ENCODE measurements around the gene CGB7. TPM values are rescaled to one million over a fixed set of nuclear protein-coding genes. Genes with fewer than 3 reads are reported as not detected.

Gene CGB7
- total and polyA plus RNA-seq, 2 donors (not counting 1 experiment from before 2014, with no cell fraction given) = not detected

Small RNAs within 50 kb of the gene (small RNA-seq; reads per million reads assigned to genes)
- gene MIR6798 (ENCODE audit: insufficient read length, low read depth, low replicate concordance) (not detected), gene RN7SL708P (ENCODE audit: insufficient read length, low read depth, low replicate concordance) (not detected)

Other genes starting within 250 kb of the CGB7 start
- gene BCAT2, start 246.7 kb downstream of the CGB7 start, total RNA-seq = 39.1 and 42.9 TPM in 2 replicates
- 27.4 and 36.3 TPM in 2 replicates for gene BCAT2, start 246.7 kb downstream of the CGB7 start, polyA plus RNA-seq
- 2.9 and 5.1 TPM in 2 replicates for gene HSD17B14, start 221.3 kb downstream of the CGB7 start, total RNA-seq
- gene HSD17B14, start 221.3 kb downstream of the CGB7 start, polyA plus RNA-seq = 1.8 and 2.5 TPM in 2 replicates
- 5.5 and 6.2 TPM in 2 replicates for gene PLEKHA4, start 189.1 kb downstream of the CGB7 start, total RNA-seq
- 4.3 and 6.0 TPM in 2 replicates for gene PLEKHA4, start 189.1 kb downstream of the CGB7 start, polyA plus RNA-seq
- gene PPP1R15A, start 185.3 kb downstream of the CGB7 start, total RNA-seq = 122 and 128 TPM in 2 replicates
- 1,029 and 1,214 TPM in 2 replicates for gene PPP1R15A, start 185.3 kb downstream of the CGB7 start, polyA plus RNA-seq
- not detected in 2 replicates for gene TULP2, start 159.0 kb downstream of the CGB7 start, total RNA-seq
- gene TULP2, start 159.0 kb downstream of the CGB7 start, polyA plus RNA-seq = not detected in 2 replicates
- gene NUCB1, start 157.4 kb downstream of the CGB7 start, total RNA-seq = 134 and 136 TPM in 2 replicates
- 85.9 and 118 TPM in 2 replicates for gene NUCB1, start 157.4 kb downstream of the CGB7 start, polyA plus RNA-seq
- 0.64 TPM in 1 of 2 replicates, not detected in the other for gene DHDH, start 124.0 kb downstream of the CGB7 start, total RNA-seq
- gene DHDH, start 124.0 kb downstream of the CGB7 start, polyA plus RNA-seq = 0.82 TPM in 1 of 2 replicates, not detected in the other
- gene BAX, start 102.9 kb downstream of the CGB7 start, total RNA-seq = 92.7 and 95.3 TPM in 2 replicates
- gene BAX, start 102.9 kb downstream of the CGB7 start, polyA plus RNA-seq = 109 and 114 TPM in 2 replicates
- gene FTL, start 92.4 kb downstream of the CGB7 start, total RNA-seq = 881 and 937 TPM in 2 replicates
- gene FTL, start 92.4 kb downstream of the CGB7 start, polyA plus RNA-seq = 534 and 832 TPM in 2 replicates
- gene GYS1, start 64.4 kb downstream of the CGB7 start, total RNA-seq = 62.7 and 63.0 TPM in 2 replicates
- 22.7 and 28.9 TPM in 2 replicates for gene GYS1, start 64.4 kb downstream of the CGB7 start, polyA plus RNA-seq
- gene RUVBL2, start 63.9 kb downstream of the CGB7 start, total RNA-seq = 36.1 and 44.8 TPM in 2 replicates
- gene RUVBL2, start 63.9 kb downstream of the CGB7 start, polyA plus RNA-seq = 50.7 and 57.4 TPM in 2 replicates
- gene LHB, start 40.7 kb downstream of the CGB7 start, total RNA-seq = 1.1 TPM in 1 of 2 replicates, not detected in the other
- gene LHB, start 40.7 kb downstream of the CGB7 start, polyA plus RNA-seq = 1.6 and 4.7 TPM in 2 replicates
- not detected in 2 replicates for gene CGB3, start 33.4 kb downstream of the CGB7 start, total RNA-seq
- not detected in 2 replicates for gene CGB3, start 33.4 kb downstream of the CGB7 start, polyA plus RNA-seq
- gene CGB2, start 25.9 kb downstream of the CGB7 start, total RNA-seq = not detected in 2 replicates
- not detected in 2 replicates for gene CGB2, start 25.9 kb downstream of the CGB7 start, polyA plus RNA-seq
- not detected in 2 replicates for gene CGB1, start 20.9 kb downstream of the CGB7 start, total RNA-seq
- gene CGB1, start 20.9 kb downstream of the CGB7 start, polyA plus RNA-seq = not detected in 2 replicates
- not detected in 2 replicates for gene CGB5, start 13.9 kb downstream of the CGB7 start, total RNA-seq
- gene CGB5, start 13.9 kb downstream of the CGB7 start, polyA plus RNA-seq = not detected in 2 replicates
- not detected in 2 replicates for gene CGB8, start 8.6 kb downstream of the CGB7 start, total RNA-seq
- not detected in 2 replicates for gene CGB8, start 8.6 kb downstream of the CGB7 start, polyA plus RNA-seq
- not detected in 2 replicates for gene NTF4, start 7.1 kb upstream of the CGB7 start, total RNA-seq
- gene NTF4, start 7.1 kb upstream of the CGB7 start, polyA plus RNA-seq = not detected in 2 replicates
- 0.10 TPM in 1 of 2 replicates, not detected in the other for gene KCNA7, start 14.9 kb upstream of the CGB7 start, total RNA-seq
- gene KCNA7, start 14.9 kb upstream of the CGB7 start, polyA plus RNA-seq = not detected in 2 replicates
- 598 and 610 TPM in 2 replicates for gene SNRNP70, start 27.7 kb upstream of the CGB7 start, total RNA-seq
- 954 and 1,219 TPM in 2 replicates for gene SNRNP70, start 27.7 kb upstream of the CGB7 start, polyA plus RNA-seq
- gene LIN7B, start 56.6 kb upstream of the CGB7 start, total RNA-seq = 12.4 and 13.1 TPM in 2 replicates
- gene LIN7B, start 56.6 kb upstream of the CGB7 start, polyA plus RNA-seq = 7.4 and 7.5 TPM in 2 replicates
- 3.9 and 5.3 TPM in 2 replicates for gene C19orf73, start 61.4 kb upstream of the CGB7 start, total RNA-seq
- 8.2 and 9.8 TPM in 2 replicates for gene C19orf73, start 61.4 kb upstream of the CGB7 start, polyA plus RNA-seq
- 0.80 and 3.4 TPM in 2 replicates for gene PPFIA3, start 61.8 kb upstream of the CGB7 start, total RNA-seq
- 1.5 and 2.1 TPM in 2 replicates for gene PPFIA3, start 61.8 kb upstream of the CGB7 start, polyA plus RNA-seq
- gene HRC, start 97.6 kb upstream of the CGB7 start, total RNA-seq = not detected in 2 replicates
- not detected in 2 replicates for gene HRC, start 97.6 kb upstream of the CGB7 start, polyA plus RNA-seq
- not detected in 2 replicates for gene TRPM4, start 100.0 kb upstream of the CGB7 start, total RNA-seq
- 0.24 TPM in 1 of 2 replicates, not detected in the other for gene TRPM4, start 100.0 kb upstream of the CGB7 start, polyA plus RNA-seq